Hematopoietic multipotent progenitor cell treated with erythropoietin and hydrocortisone succinate and interleukin-3 and kit ligand, for 4 days (in vitro differentiated cells): ENCODE data around the gene CILP2.
A peak's percentile ranks its signal among the peaks of the same experiment; 100 is the strongest.

Source experiments
- DNase-seq: peaks from one replicate; pipeline ENCODE4 v3.0.0-alpha.2; 2015

CILP2 gene

GRCh38 chr19:19571071-19571786 is 33.2 kb downstream of the CILP2 start:
- peak; percentile 55 for DNase-seq

- no peak for DNase-seq
These were observed 37.3 kb downstream of the CILP2 start for GRCh38 chr19:19575411-19575810.

- DNase-seq, result no peak
These were observed 40.2 kb downstream of the CILP2 start for GRCh38 chr19:19578252-19578651.

- DNase-seq, result no peak
These were observed 41.7 kb downstream of the CILP2 start for GRCh38 chr19:19579533-19580361.

- DNase-seq, result no peak
These were observed 42.4 kb downstream of the CILP2 start for GRCh38 chr19:19580418-19580817.

GRCh38 chr19:19581391-19581790 is 43.3 kb downstream of the CILP2 start:
- no peak for DNase-seq

GRCh38 chr19:19582471-19582870 is 44.4 kb downstream of the CILP2 start:
- no peak for DNase-seq

- no peak for DNase-seq
These were observed 46.3 kb downstream of the CILP2 start for GRCh38 chr19:19584356-19584755.

GRCh38 chr19:19587771-19588170 is 49.7 kb downstream of the CILP2 start:
- DNase-seq, result no peak

- DNase-seq, result no peak
These were observed 50.5 kb downstream of the CILP2 start for GRCh38 chr19:19588546-19588945.

- no peak for DNase-seq
These were observed 53.2 kb downstream of the CILP2 start for GRCh38 chr19:19591133-19591825.

GRCh38 chr19:19592690-19593089 is 54.6 kb downstream of the CILP2 start:
- no peak for DNase-seq

- no peak for DNase-seq
These were observed 56.3 kb downstream of the CILP2 start for GRCh38 chr19:19594381-19594780.

GRCh38 chr19:19595171-19595701 is 57.2 kb downstream of the CILP2 start:
- DNase-seq, result peak; percentile 38
